NCI-H146 (cell line): ENCODE measurements around the gene CABP5.

Experiments
- DNase-seq: peaks from one replicate; lab custom pipeline; 2025; lab: John Stamatoyannopoulos, UW

The CABP5 gene

DNA sequence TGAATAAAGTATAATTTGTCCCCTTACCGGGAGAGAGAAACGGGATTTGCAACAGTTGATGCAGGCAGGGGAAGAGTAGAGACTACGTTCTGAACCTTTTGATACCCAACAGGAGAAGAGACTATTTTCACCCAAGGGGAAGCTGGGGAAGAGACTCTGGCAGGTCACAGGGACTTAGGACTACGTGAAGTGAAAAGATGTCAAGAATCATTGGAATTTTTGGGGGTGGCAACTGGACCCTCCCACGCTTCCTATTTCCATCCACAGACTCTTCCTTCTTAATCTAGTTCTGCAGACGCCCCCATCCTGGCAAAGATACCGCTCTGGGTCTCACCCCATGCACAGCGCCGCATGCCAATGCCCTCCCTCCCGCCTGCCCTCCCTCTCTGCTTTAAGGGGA is 13.8 kb downstream of the CABP5 start:
- no peak for DNase-seq

DNA sequence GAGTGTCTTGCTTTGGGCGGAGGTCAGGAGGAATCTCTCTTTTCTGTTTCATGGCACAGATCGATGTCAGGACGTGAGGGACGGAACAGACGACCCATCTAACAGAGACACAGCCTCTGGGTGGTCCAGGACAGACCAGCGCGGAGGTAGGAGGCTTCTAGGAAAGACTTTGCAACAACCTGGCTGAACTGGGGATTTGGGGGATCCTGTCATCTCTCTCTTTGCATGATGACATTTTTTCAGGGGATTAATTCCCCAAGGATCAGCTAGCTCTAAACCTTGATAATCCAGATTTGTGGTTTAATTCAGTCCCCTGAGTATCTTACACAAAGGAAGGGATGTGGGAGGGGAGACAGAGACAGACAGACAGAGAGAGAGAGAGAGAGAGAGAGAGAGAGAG is 14.4 kb downstream of the CABP5 start:
- no peak for DNase-seq

DNA sequence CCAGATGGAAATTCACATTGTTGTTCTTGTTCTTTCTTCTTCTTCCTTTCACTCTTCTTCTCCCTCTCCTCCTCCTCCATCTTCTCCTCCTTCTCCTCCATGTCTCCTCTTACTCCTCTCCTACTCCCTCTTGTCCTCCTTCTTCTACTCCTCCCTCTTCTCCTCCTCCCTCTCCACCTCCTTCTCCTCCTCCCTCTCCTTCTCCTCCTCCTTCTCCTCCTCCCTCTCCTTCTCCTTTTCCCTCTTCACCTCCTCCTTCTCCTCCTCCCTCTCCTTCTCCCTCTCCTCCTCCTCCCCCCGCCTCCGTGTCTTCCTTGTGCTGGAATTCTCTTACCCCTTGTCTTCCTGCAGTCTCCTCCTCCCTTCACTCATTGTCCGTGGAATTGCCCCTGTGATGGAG is 18.4 kb downstream of the CABP5 start:
- no peak for DNase-seq

DNA sequence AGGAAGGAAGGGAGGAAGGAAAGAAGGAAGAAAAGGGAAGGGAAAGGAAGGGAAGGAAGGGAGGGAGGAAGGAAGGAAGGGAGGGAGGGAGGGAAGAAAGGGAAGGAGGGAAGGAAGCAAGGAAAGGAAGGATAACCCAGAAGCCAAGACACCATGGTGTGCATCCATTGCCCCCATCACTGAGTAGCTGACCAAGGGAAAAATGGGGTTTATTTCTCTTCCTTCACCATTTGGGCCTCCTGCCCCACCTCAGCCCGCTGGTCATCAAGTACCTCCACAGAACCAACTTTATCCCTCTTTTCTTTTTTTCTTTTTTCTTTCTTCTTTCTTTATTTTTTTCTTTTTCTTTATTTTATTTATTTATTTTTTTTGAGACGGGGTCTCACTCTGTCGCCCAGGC is 20.4 kb downstream of the CABP5 start:
- no peak for DNase-seq

DNA sequence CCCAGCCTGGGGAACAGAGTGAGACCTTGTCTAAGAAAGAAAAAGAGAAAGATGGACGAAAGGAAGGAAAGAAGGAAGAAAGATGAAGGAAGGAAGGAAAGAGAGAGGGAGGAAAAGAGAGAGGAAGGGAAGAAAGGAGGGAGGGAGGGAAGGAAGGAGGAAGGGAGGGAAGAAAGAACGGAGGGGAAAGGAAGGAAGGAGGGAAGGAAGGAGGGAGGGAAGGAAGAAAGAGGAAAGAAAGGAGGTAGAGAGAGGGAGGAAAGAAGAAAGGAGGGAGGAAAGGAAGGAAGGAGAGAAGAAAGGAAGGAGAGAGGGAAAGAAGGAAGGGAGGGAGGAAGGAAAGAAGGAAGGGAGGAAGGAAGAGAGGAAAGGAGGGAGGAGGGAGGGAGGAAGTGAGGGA is 20.9 kb downstream of the CABP5 start:
- no peak for DNase-seq

DNA sequence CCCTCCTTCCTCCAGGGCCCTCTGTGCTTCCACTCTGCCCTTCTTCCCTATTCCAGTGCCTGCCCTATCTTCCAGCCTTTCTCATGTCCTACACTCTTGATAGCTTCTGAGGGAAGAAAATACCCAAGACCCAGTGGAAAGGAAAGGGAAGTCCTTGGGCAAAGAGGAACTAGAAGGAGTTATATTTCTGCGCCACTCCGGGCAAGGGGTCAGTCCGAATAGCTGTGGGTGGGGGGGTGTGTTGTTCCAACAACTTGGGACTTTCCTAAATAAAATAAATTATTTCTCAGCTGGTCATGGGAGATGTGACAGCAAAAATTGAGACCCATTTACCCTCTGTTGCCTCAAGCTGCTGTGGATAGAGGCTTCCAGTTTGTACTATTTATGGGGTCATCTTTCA is 23.2 kb downstream of the CABP5 start:
- DNase-seq, result no peak

DNA sequence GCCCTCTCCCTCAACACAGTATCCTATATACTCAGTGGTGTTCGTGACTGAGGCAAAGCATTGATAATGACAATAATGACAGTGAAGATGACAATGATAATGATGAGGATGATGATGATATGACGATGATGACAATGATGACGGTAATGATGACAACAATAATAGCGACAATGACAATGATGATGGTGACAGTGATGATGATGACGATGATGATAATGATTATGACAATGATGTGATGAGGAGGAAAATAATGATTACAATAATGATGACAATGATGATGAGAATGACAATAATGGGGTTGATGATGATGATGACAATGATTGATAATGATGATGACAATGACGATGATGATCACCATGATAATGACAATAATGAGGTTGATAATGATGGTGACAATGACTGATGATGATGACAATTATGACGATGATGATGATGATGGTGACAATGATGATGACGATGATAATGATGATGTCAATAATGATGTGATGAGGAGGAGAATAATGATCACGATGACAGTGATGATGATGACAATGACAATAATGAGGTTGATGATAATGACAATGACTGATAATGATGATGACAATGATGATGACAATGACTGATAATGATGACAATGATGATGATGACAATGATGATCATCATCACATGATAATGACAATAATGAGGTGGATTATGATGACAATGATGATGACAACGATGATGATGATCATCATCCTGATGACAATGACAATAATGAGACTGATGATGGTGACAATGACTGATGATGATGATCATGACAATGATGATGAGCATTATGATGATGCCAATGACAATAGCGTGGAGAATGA is 32.7 kb downstream of the CABP5 start:
- no peak for DNase-seq

DNA sequence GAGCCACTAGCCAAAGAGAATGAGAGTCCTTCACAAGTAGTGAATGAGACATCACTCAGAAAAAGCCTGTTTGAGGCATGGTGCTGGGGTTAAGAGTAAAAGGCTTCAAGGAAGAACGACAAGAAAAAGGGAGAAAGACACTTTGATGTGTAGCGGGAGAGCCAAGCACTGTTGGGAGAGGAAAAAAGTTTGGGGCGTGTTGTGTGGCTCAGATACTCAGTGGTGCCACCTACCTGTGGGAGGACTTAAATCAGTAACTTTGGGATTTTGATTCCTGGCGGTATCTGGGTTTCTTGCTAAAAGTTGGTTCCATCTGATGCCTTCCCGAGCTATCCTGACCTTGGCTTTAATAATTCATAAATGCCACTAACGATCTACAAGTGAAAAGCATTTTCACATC is 37.1 kb downstream of the CABP5 start:
- no peak for DNase-seq

DNA sequence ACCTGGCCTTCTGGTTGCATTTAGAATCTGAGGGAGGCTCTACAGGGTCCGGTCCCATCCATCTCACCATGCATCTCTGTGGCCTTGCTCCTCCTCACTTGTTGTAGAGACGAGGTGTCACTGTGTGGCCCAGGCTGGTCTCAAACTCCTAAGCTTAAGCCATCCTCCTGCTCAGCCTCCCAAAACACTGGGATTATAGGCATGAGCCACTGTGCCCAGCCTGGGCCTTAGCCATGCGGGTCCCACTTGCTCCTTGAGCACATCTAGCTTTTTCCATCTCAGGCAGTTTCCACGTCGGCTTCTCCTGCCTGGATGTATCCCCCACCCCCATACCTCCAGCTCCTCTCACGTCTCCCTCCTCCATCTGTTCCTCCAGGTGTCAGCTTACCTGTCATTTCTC is 39.6 kb downstream of the CABP5 start:
- DNase-seq, result no peak

DNA sequence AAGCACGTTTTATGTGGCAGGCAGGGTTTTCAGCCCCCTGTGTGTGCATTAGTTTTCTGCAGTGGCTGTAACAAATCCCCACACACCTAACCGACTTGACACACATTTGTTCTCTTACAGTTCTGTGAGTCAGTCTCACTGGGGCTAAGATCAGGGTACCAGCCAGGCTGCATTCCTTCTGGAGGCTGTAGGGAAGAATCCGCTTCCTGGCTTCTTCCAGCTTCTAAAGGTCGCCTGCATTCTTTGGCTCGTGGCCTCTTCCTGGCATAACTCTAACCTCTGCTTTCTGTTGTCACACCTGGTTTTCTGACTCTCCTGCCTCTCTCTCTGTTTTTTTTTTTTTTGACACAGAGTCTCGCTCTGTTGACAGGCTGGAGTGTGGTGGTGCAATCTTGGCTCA is 43.0 kb downstream of the CABP5 start:
- DNase-seq, result no peak

DNA sequence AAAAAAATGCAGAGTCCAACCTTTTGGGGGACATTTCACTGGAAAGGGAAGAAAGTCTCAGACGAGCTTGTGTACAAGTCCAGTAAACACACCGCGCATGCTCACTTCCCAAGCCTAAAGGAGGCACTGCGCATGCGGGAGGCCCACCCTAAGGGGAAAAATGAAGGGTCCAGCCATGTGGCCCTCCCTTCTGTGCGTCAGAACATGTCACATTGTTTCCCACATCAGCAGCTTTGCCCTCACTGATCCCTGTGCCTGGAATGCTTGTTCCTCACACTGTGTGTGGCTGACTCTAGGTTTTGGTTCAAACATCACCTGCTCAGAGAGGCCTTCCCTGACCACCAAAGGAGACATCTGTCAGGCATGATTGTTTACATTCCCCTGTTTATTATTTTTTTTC is 45.1 kb downstream of the CABP5 start:
- no peak for DNase-seq

DNA sequence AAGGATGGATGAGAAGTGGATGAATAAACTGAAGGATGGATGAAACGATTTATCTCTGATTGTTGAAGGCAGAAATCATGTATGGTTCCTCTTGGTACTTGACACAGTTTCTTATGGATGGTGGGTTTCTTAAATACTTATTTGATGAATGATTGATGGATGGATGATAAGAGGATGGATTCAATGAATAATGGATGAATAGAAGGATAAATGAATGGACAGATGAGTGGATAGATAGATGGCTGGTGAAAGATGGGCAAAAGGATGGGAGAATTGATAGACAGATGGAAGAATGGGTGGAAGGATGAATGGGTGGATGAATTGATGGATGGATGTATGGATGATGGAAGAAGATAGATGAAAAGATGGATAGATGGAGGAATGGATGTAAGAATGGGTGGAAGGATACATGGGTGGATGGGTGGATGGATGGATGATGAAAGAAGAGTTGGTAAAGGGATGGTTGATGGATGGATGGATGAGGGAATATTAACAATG is 47.6 kb downstream of the CABP5 start:
- DNase-seq, result no peak

DNA sequence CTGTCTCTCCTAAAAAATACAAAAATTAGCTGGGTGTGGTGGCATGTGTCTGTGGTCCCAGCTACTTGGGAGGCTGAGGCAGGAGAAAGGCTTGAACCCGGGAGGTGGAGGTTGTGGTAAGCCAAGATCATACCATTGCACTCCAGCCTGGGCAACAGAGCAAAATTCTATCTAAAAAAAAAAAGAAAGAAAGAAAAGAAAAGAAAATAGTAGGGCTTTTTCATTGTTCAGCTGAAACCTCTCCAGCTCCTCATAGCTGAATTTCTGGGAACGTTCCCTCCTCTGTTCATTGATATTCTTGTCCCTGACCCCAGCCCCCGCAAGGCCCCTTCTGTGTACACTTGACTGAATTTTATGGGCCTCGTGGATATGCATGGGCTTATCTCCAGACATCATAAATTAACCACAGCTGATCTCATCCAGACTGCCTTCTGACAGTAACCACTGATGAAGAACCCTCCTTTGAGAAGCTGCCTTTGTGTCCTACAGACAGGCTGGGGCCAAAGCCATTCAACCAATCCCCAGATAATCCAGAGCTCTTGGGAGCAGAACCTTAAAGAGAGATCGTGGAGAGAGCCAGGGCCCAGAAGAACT is 49.6 kb downstream of the CABP5 start, which contains the start of gene ELSPBP1:
Gene ELSPBP1, plus strand, starts transcription at position 424 of the 594 bp plus-strand sequence. CDS start 14,036 bp downstream, outside the sequence.
- DNase-seq, result no peak

DNA sequence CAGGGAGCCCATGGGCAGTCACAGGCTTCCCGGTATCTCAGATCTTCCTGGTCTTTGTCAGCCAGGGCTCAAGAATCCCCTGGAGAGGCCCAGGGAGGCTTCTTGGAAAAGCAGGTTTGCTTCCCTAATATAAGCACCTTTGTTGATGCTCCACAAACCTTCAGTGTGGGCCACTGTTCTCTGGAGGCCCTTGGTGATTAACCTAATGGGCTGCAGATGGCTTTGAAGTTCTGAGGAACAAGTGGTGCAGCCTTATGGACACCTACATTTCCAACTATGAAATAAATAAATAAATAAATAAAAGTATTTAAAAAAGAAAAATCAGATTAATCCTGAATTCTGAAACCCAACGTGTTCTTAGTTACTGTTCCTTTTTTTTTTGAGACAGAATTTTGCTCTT is 51.8 kb downstream of the CABP5 start, which contains the start of gene BSPH1:
Gene BSPH1, minus strand, starts transcription at position 101 of the 400 bp plus-strand sequence. Its CDS starts 89 bp downstream, at position 12.
- no peak for DNase-seq

DNA sequence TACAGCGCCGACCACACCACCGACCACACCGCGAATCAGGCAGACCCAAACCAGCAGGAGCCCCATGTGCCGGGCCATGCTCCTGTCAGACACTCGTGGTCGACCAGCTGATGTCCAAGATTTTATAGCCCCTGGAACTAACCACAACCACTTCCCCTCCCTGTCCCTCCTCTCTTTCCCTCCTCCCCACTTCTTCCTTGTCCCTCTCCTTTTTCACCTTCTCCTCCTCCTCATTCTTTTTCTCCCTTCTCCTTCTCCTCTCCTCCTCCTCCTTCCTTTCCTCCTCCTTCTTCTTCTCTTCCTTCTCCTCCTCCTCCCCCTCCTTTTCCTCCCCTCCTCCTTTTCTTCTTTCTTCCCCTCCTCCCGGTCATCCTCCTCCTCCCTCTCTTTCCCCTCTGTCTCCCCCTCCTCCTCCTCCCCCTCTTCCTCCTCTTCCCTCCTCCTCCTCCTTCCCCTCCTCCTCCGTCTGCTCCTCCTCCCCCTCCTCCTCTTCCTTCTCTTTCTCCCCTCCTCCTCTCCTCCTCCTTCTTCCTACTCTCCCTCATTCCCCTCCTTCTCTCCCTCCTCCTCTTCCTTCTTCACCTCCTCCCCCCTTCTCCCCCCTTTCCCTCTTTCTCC is 52.6 kb downstream of the CABP5 start:
- DNase-seq, result no peak
